Stomach (tissue), 4 donors: Measurements from ENCODE around the gene STAG3.

Source experiments
- CTCF ChIP-seq, 7 experiments: fragments of 450-650 bp in 4 of 7; fragments of 200-600 bp in 3 of 7; sonication (generic) in 3 of 7; IDR thresholded peaks; one replicate each; pipeline ENCODE4 v1.5.1; 2016 to 2019; ENCODE audit warnings: antibody characterized with exemption in 7 of 7, control low read depth in 2 of 7, mild to moderate bottlenecking in 1 of 7
- POLR2A ChIP-seq, 4 donors: fragments of 450-650 bp; IDR thresholded peaks; one replicate each; pipeline ENCODE4 v1.6.1; 2016; ENCODE audit warnings: antibody characterized with exemption in 4 of 4, control low read depth in 2 of 4, mild to moderate bottlenecking in 1 of 4, moderate library complexity in 1 of 4

GRCh38 chr7:100192969-100193368, 15.3 kb downstream of the STAG3 start:
- no peak for TF ChIP-seq CTCF (IDR thresholded peaks at IDR 0.05)
- no peak for TF ChIP-seq POLR2A (IDR thresholded peaks at IDR 0.05)
